ENCODE measurements around the gene VAX1.
"Not testable (repeated sequence)": the region's sequence is repeated elsewhere in the genome, so short reads cannot be mapped to it uniquely, and the experiment has no call there.

VAX1 gene, protein sequence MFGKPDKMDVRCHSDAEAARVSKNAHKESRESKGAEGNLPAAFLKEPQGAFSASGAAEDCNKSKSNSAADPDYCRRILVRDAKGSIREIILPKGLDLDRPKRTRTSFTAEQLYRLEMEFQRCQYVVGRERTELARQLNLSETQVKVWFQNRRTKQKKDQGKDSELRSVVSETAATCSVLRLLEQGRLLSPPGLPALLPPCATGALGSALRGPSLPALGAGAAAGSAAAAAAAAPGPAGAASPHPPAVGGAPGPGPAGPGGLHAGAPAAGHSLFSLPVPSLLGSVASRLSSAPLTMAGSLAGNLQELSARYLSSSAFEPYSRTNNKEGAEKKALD

DNA sequence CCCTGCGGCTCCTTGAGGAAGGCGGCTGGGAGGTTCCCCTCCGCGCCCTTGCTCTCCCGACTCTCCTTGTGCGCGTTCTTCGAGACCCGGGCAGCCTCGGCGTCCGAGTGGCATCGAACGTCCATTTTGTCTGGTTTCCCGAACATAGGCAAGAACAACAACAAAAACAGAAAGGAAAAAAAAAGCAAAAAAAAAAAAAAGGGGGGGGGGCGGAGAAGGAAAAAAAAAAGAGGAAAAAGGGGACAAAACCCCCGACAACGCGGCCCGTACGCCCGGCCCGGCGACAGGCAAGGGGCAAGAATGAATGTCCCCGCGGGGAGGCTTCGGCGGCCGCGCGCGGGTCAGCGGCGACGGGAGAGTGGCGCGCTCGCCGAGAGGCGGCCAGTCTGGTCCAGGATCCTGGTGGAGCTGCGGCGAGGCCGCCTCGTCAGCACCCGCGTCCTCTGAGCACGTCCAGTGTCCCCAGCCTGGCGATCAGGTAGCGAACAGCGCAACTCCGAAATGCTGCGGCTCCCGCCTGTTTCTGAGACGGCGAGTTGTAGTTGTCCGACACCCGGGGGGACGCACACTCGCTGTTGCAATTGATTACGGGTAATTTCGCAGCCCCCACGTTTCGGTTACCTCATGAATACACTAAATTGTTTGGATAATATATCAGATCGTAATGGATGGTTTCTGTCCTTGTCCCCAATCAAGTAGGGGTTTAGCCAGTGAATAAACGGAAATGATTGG lies at the start of gene VAX1:
Gene VAX1 (minus strand): TSS at position 360 of the 732 bp plus-strand sequence. CDS start 214 bp downstream, at position 146.
- no peak for DNase-seq (ENCODE audit: low read depth in 1 of 2, low spot score in 1 of 2)

DNA sequence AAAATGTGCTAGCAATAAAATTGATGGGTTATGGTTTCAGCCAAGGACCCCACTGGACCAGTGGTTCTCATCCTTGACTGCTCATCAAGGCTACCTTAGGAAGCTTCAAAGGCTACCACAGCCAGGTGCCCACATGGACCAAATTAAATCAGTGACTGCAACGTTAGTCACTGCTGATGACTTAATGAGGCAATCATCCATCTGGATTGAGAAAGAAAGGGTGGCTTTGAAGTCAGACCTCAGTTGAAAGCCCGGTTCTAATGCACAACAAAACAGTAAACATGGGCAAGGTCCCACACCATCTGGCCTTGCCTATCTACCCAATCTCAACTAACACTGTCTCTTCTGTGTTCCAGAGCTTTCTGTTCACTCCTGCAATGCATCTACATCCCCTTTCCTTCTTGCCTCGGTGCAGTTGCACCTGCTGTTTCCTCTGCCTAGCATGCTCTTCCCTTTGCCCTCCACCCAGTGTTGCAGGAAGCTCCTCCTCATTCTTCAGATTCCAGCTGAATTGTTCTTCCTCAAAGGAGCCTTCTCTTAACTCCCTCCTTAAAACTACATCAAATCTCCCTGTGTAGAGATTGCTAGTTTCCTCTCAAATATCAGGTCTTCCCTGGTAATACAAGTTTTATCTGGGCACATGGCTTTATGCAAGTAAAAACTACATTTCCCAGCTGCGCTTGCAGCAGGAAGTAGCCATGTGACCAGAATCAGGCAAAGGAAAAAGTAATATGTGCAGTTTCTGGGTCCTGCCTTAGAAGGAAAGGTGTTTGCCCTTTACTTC lies 49.0 kb upstream of the VAX1 start:
- DNase-seq (ENCODE audit: low read depth in 1 of 2, low spot score in 1 of 2): no peak

DNA sequence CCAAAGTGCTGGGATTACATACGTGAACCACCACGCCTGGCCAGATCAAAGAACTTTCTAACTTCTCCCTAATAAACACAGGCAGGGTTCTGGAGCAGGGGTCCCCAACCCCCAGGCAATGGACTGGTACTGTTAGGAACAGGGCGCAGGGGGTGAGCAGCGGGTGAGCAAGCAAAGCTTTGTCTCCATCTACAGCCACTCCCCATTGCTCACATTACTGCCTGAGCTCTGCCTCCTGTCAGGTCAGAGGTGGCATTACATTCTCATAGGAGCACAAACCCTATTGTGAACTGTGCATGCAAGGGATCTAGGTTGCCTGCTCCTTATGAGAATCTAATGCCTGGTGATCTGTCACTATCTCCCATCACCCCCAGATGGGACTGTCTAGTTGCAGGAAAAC lies 47.7 kb upstream of the VAX1 start:
- DNase-seq (ENCODE audit: low read depth in 1 of 2, low spot score in 1 of 2): not testable (repeated sequence)

DNA sequence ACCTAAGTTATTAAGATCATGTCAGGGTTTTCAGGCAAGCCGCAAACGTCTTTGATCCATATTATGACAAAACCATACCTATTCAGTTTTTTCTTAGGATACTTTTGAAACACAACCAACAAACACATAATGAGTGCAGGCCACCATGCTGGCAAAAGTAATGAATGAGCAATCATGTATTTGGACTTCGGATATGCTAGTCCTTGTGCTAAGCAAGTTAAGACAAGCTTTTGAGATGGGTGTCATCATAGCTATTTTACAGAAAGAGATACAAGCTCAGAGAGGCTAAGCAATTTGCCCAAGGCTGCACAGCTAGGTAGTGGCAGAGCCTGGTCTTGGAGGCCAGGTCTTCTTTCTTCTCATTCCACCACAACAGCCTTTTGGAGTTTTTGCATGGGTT lies 46.8 kb upstream of the VAX1 start:
- no peak for DNase-seq (ENCODE audit: low read depth in 1 of 2, low spot score in 1 of 2)

DNA sequence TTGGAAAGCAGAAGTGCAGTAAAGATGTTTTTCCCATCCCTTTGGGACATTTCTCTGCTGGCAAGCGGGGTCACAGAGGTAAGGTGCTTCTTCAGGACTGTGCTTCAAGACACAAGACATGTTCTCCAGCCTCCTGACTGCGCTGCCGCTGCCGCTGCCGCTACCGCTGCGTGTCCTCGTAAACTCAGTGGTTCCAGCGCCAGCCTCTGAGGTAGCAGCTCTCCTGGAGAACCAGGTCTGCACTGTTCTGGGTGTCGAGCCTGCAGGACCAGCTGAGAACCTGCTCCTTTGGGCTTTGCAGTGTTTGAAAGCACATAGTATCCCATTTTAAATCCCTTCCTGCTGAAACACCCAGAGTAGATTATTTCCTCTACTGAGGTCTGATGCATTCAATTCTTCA lies 46.2 kb upstream of the VAX1 start:
- DNase-seq (ENCODE audit: low read depth in 1 of 2, low spot score in 1 of 2): no peak

DNA sequence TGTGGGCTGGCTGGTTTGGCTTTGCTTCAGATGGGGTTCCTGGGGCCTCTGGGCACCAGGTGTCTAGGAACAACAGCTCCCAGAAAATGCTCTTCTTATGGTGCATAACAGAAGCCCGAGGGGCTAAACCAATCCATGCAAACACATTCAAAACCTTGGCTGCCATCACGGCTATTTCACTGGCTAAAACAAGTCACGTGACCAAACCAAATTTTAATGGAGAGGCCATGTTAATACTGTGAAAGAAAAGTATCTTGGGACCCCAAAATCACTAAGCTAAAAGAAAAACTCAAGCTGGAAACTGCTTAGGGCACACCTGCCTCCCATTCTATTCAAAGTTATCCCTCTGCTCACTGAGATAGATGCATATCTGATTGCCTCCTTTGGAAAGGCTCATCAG lies 40.1 kb upstream of the VAX1 start:
- no peak for DNase-seq (ENCODE audit: low read depth in 1 of 2, low spot score in 1 of 2)

DNA sequence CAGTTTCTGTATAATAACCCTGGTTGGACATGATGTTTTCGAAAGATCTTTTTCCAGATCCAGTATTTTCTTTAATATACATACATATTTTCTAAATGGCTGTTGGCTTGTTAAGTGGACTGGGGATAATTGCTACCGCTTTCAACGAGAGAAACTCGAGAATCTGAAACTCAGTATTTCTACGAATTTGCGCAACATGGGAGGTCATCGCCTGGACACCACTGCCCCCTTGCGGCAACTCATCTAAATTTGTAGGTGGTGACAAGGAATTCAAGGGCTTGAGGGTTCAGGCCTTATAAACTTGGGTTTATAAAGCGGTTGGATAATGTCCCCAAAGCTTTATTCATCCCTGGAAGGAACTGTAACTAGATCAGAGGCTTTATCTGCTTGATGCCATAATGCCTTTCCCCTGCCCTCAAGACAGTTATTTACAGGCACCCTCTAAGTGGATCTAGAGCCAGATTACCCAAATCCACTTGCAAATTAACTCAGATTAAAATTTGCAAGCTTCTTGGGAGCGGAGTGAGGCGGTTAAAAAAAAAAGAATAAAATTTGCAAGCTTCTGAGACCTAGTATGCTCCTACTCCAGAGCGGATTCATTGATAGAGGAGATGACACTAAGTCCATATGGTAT lies 37.9 kb upstream of the VAX1 start:
- peak; percentile 41 to 53 for DNase-seq (ENCODE audit: low read depth in 1 of 2, low spot score in 1 of 2)

DNA sequence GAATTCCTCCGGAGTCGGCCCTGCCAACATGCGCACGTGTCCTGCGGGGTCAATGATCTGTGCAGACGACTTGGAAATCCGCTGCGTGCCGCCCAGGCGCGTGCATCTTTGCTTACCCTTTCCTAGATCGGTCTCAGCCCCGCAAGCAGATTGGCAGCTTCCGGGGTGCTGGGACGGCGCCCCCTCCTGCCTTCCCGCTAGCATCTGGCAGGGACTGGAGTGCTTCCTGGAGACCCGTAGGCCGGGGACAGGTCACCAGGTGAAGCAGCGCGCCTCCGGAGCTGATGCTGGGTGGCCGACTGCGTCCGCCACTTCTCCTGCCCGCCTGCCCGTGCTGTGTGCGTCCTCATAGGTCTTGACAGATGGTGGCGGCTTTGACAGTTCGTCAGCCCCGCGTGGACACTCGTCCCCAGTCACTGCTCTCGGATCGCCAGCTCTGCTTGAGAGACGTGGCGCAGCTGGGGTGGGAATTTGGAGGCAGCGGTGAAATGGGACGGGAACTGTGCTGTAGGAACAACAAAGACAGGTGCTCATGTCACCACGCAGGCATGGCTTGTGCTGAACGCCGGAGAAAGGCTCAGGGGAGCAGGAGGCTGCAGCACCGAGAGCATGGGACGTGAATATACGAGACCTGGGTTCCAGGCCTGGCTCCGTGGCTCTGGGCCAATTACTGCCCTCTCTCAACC lies 37.3 kb upstream of the VAX1 start:
- no peak for DNase-seq (ENCODE audit: low read depth in 1 of 2, low spot score in 1 of 2)

DNA sequence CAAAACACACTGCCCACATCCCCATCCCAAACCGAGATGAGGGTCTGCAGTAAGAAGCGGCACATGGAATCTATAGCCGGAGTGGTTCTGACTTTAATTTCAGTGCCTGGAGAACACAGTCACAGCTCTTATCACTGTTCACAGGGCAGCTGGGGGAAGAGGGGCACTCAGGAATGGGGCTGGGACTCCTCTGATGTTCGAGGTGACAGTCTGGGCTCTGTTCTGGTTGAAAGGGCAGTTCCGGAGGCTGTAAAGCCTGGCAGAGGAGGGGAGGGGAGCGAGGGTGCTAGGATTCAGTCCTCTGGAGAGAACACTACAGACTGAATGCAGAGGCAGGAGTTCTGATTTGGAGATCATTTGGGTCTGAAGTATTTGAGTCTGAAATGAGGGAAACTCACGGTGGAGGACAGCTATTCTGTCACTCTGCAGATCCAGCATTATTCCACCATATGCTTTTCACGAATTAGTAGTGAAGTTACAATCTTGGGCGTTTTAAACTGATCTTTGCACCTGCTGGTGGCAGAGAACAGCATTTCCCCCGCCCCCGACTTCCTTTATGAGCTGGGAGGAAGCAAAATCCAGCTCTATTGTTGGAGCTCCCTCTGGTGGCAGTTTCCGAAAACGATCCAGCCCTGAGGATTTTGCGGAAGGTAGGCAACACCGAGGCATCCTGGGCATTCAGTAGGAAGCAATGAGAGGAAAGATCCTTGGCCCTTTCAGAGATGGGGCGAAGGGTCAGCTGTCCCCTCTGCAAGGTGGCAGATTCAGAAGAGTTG lies 36.6 kb upstream of the VAX1 start:
- DNase-seq (ENCODE audit: low read depth in 1 of 2, low spot score in 1 of 2): peak; percentile 62 to 67

DNA sequence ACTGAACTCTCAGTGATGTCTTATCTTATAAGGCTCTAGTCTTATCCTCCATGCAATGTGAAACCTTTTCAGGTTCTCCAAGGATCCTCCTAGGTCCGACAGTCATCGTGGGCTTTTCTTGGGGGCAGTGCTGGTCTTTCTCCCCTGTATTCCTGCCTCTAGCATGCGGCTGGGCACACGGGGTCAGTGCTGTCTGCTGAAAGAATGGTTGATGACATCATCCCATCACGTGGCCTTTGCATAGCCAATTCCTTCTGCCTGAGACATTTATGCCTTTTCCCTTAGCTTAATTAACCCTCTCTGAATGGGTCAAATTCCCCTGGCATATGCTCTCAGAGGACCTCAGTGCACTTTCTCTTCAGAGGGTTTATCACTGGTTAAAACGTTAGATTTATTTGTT lies 32.2 kb upstream of the VAX1 start:
- DNase-seq (ENCODE audit: low read depth in 1 of 2, low spot score in 1 of 2): no peak

DNA sequence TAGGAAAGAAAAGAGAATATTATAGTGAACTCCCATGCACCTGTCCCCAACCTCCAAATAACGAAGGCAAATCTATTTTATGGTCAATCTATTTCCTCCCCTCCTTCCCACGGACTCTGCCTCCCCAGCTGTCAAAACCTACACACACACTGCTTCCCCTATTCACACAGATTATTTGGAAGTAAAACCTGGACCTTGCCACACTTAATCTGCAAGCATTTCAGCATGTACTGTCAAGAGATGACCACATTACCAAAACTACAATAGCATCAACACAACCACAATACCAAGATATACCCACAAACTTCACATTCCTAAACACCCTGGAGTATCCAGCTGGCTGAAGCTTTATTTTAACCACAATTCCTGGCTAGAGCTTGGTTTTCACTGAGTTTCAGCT lies 31.4 kb upstream of the VAX1 start:
- no peak for DNase-seq (ENCODE audit: low read depth in 1 of 2, low spot score in 1 of 2)

DNA sequence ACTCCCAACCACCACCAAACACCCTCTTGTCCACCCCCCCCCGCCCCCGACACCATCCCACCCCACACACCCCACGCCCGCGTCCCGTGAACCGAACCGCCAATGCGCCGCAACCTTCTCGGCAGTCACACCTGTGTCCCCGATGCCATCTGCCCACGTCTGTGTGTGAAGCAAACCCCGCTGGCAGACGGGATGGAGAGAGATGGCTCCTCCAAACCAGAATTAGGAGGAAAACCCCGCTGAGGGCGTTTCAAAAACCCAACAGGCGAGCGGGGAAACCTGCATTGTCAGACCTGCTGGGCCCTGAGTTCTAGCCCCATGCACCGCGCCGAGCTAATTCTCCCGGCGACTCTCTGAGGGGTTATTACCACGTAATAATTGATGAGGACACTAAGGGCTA lies 30.7 kb upstream of the VAX1 start:
- DNase-seq (ENCODE audit: low read depth in 1 of 2, low spot score in 1 of 2): no peak

DNA sequence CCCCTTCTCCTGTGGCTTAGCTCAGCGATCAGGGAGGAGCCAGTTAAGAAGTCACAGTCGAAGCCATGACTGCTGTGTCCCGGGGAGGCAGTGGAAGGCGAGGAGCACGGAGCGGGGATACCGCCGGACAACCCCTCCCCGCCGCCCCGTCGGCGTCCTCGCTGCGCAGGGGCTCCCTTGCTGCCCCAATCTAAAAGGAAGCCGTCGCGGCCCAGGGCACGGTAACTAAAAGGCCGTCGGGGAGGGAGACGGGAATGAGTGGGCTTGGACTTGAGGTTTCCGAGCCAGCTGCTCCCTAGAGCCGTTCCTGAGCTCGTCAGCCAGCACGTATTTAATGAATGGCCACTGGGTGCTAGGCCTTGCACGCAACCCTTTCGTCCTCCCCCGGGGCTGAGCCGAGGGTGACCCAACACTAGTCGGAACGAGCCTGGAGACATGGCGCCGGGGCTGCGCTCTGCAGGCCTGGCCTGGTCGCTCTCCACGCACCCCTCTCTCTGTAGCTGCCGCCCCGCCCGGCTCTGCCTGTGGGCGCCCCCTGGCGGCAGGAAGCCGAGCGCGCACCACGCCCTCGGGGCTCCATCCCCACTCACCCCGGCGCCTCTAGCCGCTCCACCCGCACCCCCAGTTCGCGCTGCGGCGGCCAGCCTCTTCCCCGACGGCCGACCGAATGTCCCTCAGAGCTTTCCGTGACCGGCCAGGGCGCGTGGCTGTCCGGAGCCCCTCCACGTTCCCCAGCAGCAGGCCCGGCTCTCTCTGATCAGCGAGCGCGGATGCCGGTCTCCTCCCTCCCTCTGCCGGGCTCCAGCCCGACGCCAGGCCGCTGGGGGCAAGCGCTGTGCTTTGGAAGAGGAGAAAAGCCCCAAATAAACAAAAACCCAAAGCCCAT lies 30.0 kb upstream of the VAX1 start:
- peak; percentile 26 to 55 for DNase-seq (ENCODE audit: low read depth in 1 of 2, low spot score in 1 of 2)

DNA sequence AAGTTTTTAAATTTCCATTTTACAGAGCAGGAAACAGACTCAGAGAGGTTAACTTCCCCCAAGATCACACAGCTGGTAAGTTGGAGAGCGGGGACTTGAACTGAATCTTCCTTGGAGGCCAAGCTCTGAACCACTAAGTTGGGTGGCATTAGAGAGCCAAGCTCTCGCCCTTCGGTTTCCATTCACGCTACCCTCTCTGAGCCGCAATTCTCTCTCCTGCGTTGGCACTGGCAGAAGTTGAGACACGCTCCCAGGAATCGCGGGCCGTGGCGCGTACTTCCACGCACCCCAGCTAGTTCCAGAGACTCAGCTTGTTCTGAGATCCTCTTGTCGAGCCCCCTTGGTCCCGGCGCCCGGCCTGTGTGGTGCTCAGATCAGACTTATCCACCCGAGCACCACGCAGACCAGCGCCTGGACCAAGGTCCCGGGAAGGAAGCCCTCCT lies 29.3 kb upstream of the VAX1 start:
- no peak for DNase-seq (ENCODE audit: low read depth in 1 of 2, low spot score in 1 of 2)

DNA sequence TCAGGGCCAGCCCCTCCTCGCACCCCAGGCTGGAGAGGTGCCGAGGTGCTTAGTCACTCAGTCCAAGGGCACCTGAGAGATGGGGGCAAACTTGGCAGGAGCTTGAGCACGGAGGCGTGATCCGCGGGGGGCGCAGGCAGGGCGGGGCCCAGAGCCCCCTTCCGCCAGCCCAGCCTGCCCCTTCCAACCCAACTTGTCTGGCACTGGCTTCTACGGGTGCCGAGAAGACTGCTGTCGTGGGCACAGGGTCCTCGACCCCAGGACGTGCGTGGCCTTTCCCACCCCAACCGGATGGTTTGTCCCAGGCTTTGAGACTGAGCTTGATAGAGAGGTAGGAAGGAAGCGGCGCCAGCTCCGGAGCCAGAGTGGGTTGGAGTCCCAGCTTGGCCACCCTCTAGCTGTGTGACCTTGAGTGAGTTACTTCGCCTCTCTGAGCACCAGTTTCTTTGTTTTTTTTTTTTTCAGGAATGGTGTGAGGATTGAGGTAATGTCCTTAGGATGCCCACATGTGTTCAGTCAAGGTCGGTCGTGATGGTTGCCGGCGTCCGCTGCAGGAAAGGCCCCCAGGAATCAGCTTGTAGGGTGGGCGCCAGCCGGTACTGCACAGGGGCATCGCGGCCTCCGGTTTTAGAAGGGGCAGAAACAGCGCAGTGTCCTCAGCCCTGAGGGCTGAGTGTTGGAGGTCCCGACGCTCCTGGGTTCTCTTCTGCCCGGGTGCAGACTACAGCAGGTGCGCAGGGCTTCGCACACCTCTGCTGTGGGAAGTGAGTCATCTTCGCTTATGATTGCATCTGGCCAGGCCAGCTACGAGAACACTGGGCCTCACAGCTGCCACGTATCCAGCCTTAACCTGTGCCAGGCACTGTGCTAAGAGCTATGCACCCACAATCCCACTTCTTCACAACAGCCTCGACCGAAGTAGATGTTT lies 28.6 kb upstream of the VAX1 start:
- no peak for DNase-seq (ENCODE audit: low read depth in 1 of 2, low spot score in 1 of 2)

DNA sequence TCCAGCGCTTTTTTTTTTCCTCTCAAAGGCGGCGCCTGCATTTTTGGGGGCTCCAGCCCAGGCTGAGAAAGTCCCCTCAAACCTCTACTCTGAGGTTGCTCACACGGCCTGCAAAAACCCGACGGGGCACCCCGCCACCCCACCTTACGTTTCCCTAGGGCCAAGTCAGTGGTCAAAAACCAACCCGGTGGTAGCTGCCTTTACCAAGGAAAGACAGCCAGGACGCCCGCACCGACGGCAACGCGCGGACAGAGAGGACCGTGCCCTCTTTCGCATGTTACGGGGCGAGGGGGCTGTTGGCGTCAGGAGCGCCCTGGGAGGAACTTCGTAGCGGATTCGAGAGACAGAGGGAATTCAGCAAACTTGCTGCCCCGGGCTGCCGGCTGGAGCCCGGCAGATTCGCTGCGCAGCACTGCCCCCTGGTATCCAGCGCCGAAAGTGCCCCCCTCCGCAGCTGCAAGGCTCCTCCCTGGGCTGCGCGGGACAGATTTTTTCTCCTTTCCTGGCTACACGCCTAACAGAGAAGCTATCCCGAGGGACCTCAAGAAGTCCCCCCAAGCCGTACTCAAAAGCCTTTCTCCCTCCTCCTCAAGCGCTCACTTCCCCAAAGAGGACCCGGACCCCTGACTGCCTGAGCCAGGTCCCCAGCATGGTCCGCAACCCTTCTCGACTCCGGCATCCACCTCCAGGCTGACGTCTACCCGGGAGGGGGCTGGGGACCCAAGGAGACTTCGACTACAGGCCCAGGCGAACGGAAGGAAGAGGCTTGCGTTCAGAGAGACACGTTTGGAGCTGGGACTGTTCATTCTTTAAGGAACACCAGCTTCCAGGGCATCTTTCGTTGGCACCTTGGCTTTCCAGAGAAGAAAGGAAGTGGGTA lies 27.7 kb upstream of the VAX1 start:
- DNase-seq (ENCODE audit: low read depth in 1 of 2, low spot score in 1 of 2): no peak

Data from activated T-helper 1 cell treated with anti-CD3 and anti-CD28 coated beads, Interleukin-2, amount 50 U/mL, for 16 hours (primary cell).